ENCODE results near the gene TMEM108.

Gene TMEM108

GRCh38 chr3:133197619-133198018 is 159.4 kb downstream of the TMEM108 start:
- Histone ChIP-seq H3K27me3 (replicated peaks; ENCODE audit: control insufficient read depth, insufficient read depth, low read length) (no peaks in the 10 kb centered on the region; the same call in 1 of the 2 replicates), H3K36me3 (ENCODE audit: control insufficient read depth, insufficient read depth, low read length) (no peaks in the 10 kb centered on the region), H3K4me3 (replicated peaks; ENCODE audit: low read depth, low read length) (no peak overlapping the region)
- DNase-seq (ENCODE audit: extremely low read depth, insufficient read length) = no peak
- no peak for TF ChIP-seq CTCF (IDR thresholded peaks at IDR 0.05; ENCODE audit: insufficient read depth, low read length, poor library complexity, severe bottlenecking)

- no peak for DNase-seq (ENCODE audit: extremely low read depth, insufficient read length)
- no peaks in the 10 kb centered on the region for H3K27me3 ChIP-seq (replicated peaks; ENCODE audit: control insufficient read depth, insufficient read depth, low read length)
- H3K4me3 ChIP-seq (replicated peaks; ENCODE audit: low read depth, low read length) = no peak overlapping the region
- no peaks in the 10 kb centered on the region for H3K36me3 ChIP-seq (ENCODE audit: control insufficient read depth, insufficient read depth, low read length)
- no peak for TF ChIP-seq CTCF (IDR thresholded peaks at IDR 0.05; ENCODE audit: insufficient read depth, low read length, poor library complexity, severe bottlenecking)
Observed at GRCh38 chr3:133206921-133207320, 168.7 kb downstream of the TMEM108 start.

GRCh38 chr3:133208184-133208583 is 170.0 kb downstream of the TMEM108 start:
- DNase-seq (ENCODE audit: extremely low read depth, insufficient read length) = no peak
- no peak for TF ChIP-seq CTCF (IDR thresholded peaks at IDR 0.05; ENCODE audit: insufficient read depth, low read length, poor library complexity, severe bottlenecking)
- H3K27me3 ChIP-seq (replicated peaks; ENCODE audit: control insufficient read depth, insufficient read depth, low read length) = no peaks in the 10 kb centered on the region

GRCh38 chr3:133209871-133210550 is 171.8 kb downstream of the TMEM108 start:
- H3K27me3 ChIP-seq (replicated peaks; ENCODE audit: control insufficient read depth, insufficient read depth, low read length) = no peaks in the 10 kb centered on the region
- peak; percentile 14 for DNase-seq (ENCODE audit: extremely low read depth, insufficient read length)
- H3K36me3 ChIP-seq (ENCODE audit: control insufficient read depth, insufficient read depth, low read length) = no peaks in the 10 kb centered on the region
- no peak for TF ChIP-seq CTCF (IDR thresholded peaks at IDR 0.05; ENCODE audit: insufficient read depth, low read length, poor library complexity, severe bottlenecking)
- H3K4me3 ChIP-seq (replicated peaks; ENCODE audit: low read depth, low read length) = no peak overlapping the region

More at GRCh38 chr3:133208184-133208583, 170.0 kb downstream of the TMEM108 start:
- no peak overlapping the region for H3K4me3 ChIP-seq (replicated peaks; ENCODE audit: low read depth, low read length)
- no peaks in the 10 kb centered on the region for H3K36me3 ChIP-seq (ENCODE audit: control insufficient read depth, insufficient read depth, low read length)

- Histone ChIP-seq H3K4me3 (replicated peaks; ENCODE audit: low read depth, low read length) (no peak overlapping the region), H3K27me3 (replicated peaks; ENCODE audit: control insufficient read depth, insufficient read depth, low read length) (no peaks in the 10 kb centered on the region), H3K36me3 (ENCODE audit: control insufficient read depth, insufficient read depth, low read length) (no peaks in the 10 kb centered on the region)
- no peak for DNase-seq (ENCODE audit: extremely low read depth, insufficient read length)
- no peak for TF ChIP-seq CTCF (IDR thresholded peaks at IDR 0.05; ENCODE audit: insufficient read depth, low read length, poor library complexity, severe bottlenecking)
Observed at GRCh38 chr3:133210656-133211055, 172.5 kb downstream of the TMEM108 start.

- Histone ChIP-seq H3K36me3 (ENCODE audit: control insufficient read depth, insufficient read depth, low read length) (no peaks in the 10 kb centered on the region), H3K4me3 (replicated peaks; ENCODE audit: low read depth, low read length) (no peak overlapping the region), H3K27me3 (replicated peaks; ENCODE audit: control insufficient read depth, insufficient read depth, low read length) (no peaks in the 10 kb centered on the region)
- TF ChIP-seq CTCF (IDR thresholded peaks at IDR 0.05; ENCODE audit: insufficient read depth, low read length, poor library complexity, severe bottlenecking) = no peak
- DNase-seq (ENCODE audit: extremely low read depth, insufficient read length) = peak; percentile 71
Observed at GRCh38 chr3:133211449-133211848, 173.3 kb downstream of the TMEM108 start.

Data from GM06990 (cell line).